HEK293 (cell line): ENCODE results near the gene NUDCD3.

Experiments used
- EGR2 ChIP-seq: fragments of 450-650 bp; formaldehyde crosslinking; IDR thresholded peaks from 2 replicates; pipeline ENCODE4 v1.5.1; 2016; ENCODE audit warnings: low read depth, missing biosample characterization, missing genetic modification characterization
- ELK4 ChIP-seq: IDR thresholded peaks from 2 replicates; pipeline ENCODE4 v1.6.1; 2011; ENCODE audit warnings: mild to moderate bottlenecking, low read depth, low read length, borderline replicate concordance
- GLIS1 ChIP-seq: fragments of 450-650 bp; formaldehyde crosslinking; IDR thresholded peaks from 2 replicates; pipeline ENCODE4 v1.5.1; 2016; ENCODE audit warnings: missing biosample characterization, missing genetic modification characterization
- KLF7 ChIP-seq: fragments of 450-650 bp; formaldehyde crosslinking; IDR thresholded peaks from 2 replicates; pipeline ENCODE4 v1.5.1; 2016; ENCODE audit warnings: missing biosample characterization, missing genetic modification characterization, borderline replicate concordance
- KLF9 ChIP-seq: fragments of 450-650 bp; formaldehyde crosslinking; IDR thresholded peaks from 2 replicates; pipeline ENCODE4 v1.5.1; 2016; ENCODE audit warnings: missing biosample characterization, missing genetic modification characterization, low read depth
- PRDM1 ChIP-seq: fragments of 450-650 bp; formaldehyde crosslinking; IDR thresholded peaks from 2 replicates; pipeline ENCODE4; 2016; ENCODE audit warnings: missing biosample characterization, missing genetic modification characterization
- ZBTB8A ChIP-seq: fragments of 450-650 bp; formaldehyde crosslinking; IDR thresholded peaks from 2 replicates; pipeline ENCODE4 v1.5.1; 2016; ENCODE audit warnings: missing biosample characterization, missing genetic modification characterization
- ZNF121 ChIP-seq: fragments of 450-650 bp; formaldehyde crosslinking; IDR thresholded peaks from 2 replicates; pipeline ENCODE4 v1.5.1; 2016; ENCODE audit warnings: missing biosample characterization, missing genetic modification characterization
- ZNF132 ChIP-seq: fragments of 450-650 bp; formaldehyde crosslinking; IDR thresholded peaks from 2 replicates; pipeline ENCODE4 v1.5.1; 2017; ENCODE audit warnings: missing biosample characterization, missing genetic modification characterization, borderline replicate concordance
- ZNF530 ChIP-seq: fragments of 450-650 bp; formaldehyde crosslinking; IDR thresholded peaks from 2 replicates; pipeline ENCODE4 v1.5.1; 2016; ENCODE audit warnings: low read depth, missing biosample characterization, missing genetic modification characterization
- ZNF561 ChIP-seq: fragments of 450-650 bp; IDR thresholded peaks from 2 replicates; pipeline ENCODE4 v1.5.1; 2018; ENCODE audit warnings: missing biosample characterization, missing genetic modification characterization, borderline replicate concordance
- ZNF639 ChIP-seq: fragments of 450-650 bp; formaldehyde crosslinking; IDR thresholded peaks from 2 replicates; pipeline ENCODE4 v1.5.1; 2016; ENCODE audit warnings: missing biosample characterization, missing genetic modification characterization
- TF ChIP-seq, protein P1 (sequence below): fragments of 450-650 bp; formaldehyde crosslinking; IDR thresholded peaks from 2 replicates; pipeline ENCODE4 v1.5.1; 2016; ENCODE audit warnings: missing biosample characterization, missing genetic modification characterization
- TF ChIP-seq, protein P2 (sequence below): fragments of 450-650 bp; formaldehyde crosslinking; IDR thresholded peaks from 2 replicates; pipeline ENCODE4 v1.5.1; 2016; ENCODE audit warnings: missing biosample characterization, missing genetic modification characterization, borderline replicate concordance
- TF ChIP-seq, protein P3 (sequence below): fragments of 450-650 bp; formaldehyde crosslinking; IDR thresholded peaks from 2 replicates; pipeline ENCODE4 v1.5.1; 2016; ENCODE audit warnings: missing biosample characterization, missing genetic modification characterization
- TF ChIP-seq, protein P4 (sequence below): fragments of 450-650 bp; formaldehyde crosslinking; IDR thresholded peaks from 2 replicates; pipeline ENCODE4 v1.5.1; 2016; ENCODE audit warnings: missing biosample characterization, missing genetic modification characterization
- TF ChIP-seq, protein P5 (sequence below): fragments of 450-650 bp; formaldehyde crosslinking; IDR thresholded peaks from 2 replicates; pipeline ENCODE4 v1.5.1; 2016; ENCODE audit warnings: missing biosample characterization, missing genetic modification characterization

The NUDCD3 gene

DNA sequence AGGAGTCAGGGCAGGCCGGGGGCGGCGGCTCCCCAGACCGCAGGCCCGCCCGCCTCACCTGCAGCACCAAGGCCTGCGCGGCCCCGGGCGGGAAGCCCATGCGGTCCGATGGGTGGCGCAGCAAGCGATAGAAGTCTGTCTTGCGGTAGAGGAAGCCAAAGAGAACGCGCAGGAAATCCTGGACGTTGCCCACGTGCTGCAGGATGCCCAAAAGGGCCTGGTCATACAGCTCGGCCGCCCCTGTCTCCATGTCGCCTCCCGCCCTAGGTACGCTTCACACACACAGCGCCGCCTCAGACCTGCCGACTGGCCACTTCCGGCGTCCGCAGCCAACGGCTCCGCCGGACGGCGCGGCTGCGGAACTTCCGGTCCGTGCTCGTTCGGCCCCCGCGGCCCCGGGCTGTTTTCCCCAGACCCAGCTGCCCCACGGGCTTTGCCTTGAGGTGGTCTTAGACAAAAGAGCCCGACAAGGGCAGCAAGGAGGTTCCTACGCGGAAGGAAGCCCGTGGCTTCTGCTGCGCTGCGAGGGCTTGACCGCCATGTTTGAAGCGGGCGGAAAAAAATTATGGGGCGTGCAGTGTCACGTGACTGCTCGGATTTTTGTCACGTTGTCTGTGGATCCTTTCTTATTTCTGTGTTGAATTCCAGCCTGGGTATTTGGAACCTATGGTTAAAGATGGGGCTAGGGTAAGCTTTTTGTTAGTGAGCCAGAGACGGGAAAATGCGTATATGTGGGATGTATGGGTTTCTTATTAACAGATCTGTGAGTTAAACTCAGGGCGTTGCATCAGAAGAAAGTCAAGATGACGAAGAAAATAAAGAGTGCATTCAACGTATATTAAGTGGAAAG, at the start of gene NUDCD3 (continued):
- TF ChIP-seq, protein P1, sequence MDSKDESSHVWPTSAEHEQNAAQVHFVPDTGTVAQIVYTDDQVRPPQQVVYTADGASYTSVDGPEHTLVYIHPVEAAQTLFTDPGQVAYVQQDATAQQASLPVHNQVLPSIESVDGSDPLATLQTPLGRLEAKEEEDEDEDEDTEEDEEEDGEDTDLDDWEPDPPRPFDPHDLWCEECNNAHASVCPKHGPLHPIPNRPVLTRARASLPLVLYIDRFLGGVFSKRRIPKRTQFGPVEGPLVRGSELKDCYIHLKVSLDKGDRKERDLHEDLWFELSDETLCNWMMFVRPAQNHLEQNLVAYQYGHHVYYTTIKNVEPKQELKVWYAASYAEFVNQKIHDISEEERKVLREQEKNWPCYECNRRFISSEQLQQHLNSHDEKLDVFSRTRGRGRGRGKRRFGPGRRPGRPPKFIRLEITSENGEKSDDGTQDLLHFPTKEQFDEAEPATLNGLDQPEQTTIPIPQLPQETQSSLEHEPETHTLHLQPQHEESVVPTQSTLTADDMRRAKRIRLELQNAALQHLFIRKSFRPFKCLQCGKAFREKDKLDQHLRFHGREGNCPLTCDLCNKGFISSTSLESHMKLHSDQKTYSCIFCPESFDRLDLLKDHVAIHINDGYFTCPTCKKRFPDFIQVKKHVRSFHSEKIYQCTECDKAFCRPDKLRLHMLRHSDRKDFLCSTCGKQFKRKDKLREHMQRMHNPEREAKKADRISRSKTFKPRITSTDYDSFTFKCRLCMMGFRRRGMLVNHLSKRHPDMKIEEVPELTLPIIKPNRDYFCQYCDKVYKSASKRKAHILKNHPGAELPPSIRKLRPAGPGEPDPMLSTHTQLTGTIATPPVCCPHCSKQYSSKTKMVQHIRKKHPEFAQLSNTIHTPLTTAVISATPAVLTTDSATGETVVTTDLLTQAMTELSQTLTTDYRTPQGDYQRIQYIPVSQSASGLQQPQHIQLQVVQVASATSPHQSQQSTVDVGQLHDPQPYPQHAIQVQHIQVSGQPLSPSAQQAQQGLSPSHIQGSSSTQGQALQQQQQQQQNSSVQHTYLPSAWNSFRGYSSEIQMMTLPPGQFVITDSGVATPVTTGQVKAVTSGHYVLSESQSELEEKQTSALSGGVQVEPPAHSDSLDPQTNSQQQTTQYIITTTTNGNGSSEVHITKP, result peak; percentile 56
- TF ChIP-seq, protein P2, sequence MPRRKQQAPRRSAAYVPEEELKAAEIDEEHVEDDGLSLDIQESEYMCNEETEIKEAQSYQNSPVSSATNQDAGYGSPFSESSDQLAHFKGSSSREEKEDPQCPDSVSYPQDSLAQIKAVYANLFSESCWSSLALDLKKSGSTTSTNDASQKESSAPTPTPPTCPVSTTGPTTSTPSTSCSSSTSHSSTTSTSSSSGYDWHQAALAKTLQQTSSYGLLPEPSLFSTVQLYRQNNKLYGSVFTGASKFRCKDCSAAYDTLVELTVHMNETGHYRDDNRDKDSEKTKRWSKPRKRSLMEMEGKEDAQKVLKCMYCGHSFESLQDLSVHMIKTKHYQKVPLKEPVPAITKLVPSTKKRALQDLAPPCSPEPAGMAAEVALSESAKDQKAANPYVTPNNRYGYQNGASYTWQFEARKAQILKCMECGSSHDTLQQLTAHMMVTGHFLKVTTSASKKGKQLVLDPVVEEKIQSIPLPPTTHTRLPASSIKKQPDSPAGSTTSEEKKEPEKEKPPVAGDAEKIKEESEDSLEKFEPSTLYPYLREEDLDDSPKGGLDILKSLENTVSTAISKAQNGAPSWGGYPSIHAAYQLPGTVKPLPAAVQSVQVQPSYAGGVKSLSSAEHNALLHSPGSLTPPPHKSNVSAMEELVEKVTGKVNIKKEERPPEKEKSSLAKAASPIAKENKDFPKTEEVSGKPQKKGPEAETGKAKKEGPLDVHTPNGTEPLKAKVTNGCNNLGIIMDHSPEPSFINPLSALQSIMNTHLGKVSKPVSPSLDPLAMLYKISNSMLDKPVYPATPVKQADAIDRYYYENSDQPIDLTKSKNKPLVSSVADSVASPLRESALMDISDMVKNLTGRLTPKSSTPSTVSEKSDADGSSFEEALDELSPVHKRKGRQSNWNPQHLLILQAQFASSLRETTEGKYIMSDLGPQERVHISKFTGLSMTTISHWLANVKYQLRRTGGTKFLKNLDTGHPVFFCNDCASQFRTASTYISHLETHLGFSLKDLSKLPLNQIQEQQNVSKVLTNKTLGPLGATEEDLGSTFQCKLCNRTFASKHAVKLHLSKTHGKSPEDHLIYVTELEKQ, result no peak
- no peak for TF ChIP-seq PRDM1 (tag by site-specific recombination)
- TF ChIP-seq, protein P3, sequence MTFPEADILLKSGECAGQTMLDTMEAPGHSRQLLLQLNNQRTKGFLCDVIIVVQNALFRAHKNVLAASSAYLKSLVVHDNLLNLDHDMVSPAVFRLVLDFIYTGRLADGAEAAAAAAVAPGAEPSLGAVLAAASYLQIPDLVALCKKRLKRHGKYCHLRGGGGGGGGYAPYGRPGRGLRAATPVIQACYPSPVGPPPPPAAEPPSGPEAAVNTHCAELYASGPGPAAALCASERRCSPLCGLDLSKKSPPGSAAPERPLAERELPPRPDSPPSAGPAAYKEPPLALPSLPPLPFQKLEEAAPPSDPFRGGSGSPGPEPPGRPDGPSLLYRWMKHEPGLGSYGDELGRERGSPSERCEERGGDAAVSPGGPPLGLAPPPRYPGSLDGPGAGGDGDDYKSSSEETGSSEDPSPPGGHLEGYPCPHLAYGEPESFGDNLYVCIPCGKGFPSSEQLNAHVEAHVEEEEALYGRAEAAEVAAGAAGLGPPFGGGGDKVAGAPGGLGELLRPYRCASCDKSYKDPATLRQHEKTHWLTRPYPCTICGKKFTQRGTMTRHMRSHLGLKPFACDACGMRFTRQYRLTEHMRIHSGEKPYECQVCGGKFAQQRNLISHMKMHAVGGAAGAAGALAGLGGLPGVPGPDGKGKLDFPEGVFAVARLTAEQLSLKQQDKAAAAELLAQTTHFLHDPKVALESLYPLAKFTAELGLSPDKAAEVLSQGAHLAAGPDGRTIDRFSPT, result peak; percentile 26; the same call in 1 of the 2 replicates
- peak; percentile 81 for TF ChIP-seq KLF9 (tag by site-specific recombination)
- TF ChIP-seq EGR2 (tag by site-specific recombination), result 0 out of 2 replicates have a peak, but pooled peaks have one; percentile 23
- peak; percentile 60; the same call in 1 of the 2 replicates for TF ChIP-seq KLF7 (tag by site-specific recombination)
- TF ChIP-seq, protein P4, sequence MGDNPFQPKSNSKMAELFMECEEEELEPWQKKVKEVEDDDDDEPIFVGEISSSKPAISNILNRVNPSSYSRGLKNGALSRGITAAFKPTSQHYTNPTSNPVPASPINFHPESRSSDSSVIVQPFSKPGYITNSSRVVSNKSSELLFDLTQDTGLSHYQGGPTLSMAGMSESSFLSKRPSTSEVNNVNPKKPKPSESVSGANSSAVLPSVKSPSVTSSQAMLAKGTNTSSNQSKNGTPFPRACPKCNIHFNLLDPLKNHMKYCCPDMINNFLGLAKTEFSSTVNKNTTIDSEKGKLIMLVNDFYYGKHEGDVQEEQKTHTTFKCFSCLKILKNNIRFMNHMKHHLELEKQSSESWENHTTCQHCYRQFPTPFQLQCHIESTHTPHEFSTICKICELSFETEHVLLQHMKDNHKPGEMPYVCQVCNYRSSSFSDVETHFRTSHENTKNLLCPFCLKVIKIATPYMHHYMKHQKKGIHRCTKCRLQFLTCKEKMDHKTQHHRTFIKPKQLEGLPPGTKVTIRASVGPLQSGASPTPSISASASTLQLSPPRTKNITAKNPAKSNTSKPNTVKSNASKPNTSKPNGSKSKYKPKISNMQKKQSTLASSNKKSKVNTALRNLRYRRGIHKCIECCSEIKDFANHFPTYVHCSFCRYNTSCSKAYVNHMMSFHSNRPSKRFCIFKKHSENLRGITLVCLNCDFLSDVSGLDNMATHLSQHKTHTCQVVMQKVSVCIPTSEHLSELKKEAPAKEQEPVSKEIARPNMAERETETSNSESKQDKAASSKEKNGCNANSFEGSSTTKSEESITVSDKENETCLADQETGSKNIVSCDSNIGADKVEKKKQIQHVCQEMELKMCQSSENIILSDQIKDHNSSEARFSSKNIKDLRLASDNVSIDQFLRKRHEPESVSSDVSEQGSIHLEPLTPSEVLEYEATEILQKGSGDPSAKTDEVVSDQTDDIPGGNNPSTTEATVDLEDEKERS (tag by site-specific recombination), result no peak
- TF ChIP-seq ZNF639 (tag by site-specific recombination), result peak; percentile 91
- TF ChIP-seq ZNF121 (tag by site-specific recombination), result 0 out of 2 replicates have a peak, but pooled peaks have one; percentile 24
- TF ChIP-seq GLIS1, result peak; percentile 28
- TF ChIP-seq ZNF561 (tag by site-specific recombination), result peak; percentile 98
- TF ChIP-seq ZNF530 (tag by site-specific recombination), result no peak
- TF ChIP-seq ELK4, result peak; percentile 81; the same call in 1 of the 2 replicates
- TF ChIP-seq, protein P5, sequence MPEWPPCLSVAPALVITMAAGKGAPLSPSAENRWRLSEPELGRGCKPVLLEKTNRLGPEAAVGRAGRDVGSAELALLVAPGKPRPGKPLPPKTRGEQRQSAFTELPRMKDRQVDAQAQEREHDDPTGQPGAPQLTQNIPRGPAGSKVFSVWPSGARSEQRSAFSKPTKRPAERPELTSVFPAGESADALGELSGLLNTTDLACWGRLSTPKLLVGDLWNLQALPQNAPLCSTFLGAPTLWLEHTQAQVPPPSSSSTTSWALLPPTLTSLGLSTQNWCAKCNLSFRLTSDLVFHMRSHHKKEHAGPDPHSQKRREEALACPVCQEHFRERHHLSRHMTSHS (tag by site-specific recombination), result peak; percentile 64; the same call in 1 of the 2 replicates
- peak; percentile 79 for TF ChIP-seq ZBTB8A (tag by site-specific recombination)
- no peak for TF ChIP-seq ZNF132 (tag by site-specific recombination)
